ENCODE data around the gene SLAMF1.

DNA sequence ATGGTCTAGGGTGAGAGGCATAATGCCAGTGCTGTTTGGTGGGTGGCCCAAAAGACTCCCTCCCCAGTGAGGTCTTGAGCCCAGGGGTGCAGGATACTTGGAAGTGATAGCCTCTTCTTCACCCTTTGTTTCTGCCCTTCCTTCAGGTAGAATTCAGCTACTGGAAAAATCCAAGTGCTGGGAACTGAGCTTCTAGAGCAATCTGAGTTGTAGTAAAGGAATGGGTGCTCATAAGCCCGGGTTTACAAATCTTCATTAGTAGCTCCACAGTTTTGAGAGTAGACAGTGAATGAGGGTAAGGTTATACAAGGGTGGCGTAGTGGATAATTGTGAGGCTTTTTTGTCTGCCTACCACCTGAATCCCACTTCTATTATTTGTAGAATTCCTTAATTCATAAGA lies 38.3 kb downstream of the SLAMF1 start:
- TF ChIP-seq, protein P1, sequence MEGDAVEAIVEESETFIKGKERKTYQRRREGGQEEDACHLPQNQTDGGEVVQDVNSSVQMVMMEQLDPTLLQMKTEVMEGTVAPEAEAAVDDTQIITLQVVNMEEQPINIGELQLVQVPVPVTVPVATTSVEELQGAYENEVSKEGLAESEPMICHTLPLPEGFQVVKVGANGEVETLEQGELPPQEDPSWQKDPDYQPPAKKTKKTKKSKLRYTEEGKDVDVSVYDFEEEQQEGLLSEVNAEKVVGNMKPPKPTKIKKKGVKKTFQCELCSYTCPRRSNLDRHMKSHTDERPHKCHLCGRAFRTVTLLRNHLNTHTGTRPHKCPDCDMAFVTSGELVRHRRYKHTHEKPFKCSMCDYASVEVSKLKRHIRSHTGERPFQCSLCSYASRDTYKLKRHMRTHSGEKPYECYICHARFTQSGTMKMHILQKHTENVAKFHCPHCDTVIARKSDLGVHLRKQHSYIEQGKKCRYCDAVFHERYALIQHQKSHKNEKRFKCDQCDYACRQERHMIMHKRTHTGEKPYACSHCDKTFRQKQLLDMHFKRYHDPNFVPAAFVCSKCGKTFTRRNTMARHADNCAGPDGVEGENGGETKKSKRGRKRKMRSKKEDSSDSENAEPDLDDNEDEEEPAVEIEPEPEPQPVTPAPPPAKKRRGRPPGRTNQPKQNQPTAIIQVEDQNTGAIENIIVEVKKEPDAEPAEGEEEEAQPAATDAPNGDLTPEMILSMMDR (IDR thresholded peaks at IDR 0.05): no peak
- TF ChIP-seq POLR2A (IDR thresholded peaks at IDR 0.05): no peak

Data from uterus (tissue), 2 donors.